CD4-positive, CD25-positive, alpha-beta regulatory T cell (primary cell): Measurements from ENCODE around the gene SSBP3. TPM values are rescaled to one million over a fixed set of nuclear protein-coding genes. Genes with fewer than 3 reads are reported as not detected.

Experiments
- ATAC-seq, 2 donors: fragments of 150-1000 bp; cut with Tn5 transposase; one replicate each; pipeline ENCODE4 v1.10.0; 2021; ENCODE audit warnings: low read depth in 2 of 2, moderate number of reproducible peaks in 2 of 2, moderate library complexity in 1 of 2
- DNase-seq, 3 donors: peaks; one replicate each; pipeline versions ENCODE4 v3.0.0 to v3.0.0-alpha.2; 2012 to 2022; ENCODE audit warnings: mixed read lengths in 1 of 3
- H3K27ac ChIP-seq: one replicate; pipeline ENCODE4 v1.7.0; 2013; ENCODE audit warnings: mild to moderate bottlenecking, low read length; ENCODE audit not compliant: insufficient read depth, poor library complexity, severe bottlenecking
- H3K27me3 ChIP-seq: one replicate; pipeline ENCODE4 v1.7.0; 2013; ENCODE audit warnings: low read length; ENCODE audit not compliant: control insufficient read depth, insufficient read depth
- H3K36me3 ChIP-seq: one replicate; pipeline ENCODE4 v1.7.0; 2013; ENCODE audit warnings: mild to moderate bottlenecking, low read length, moderate library complexity; ENCODE audit not compliant: control insufficient read depth, insufficient read depth
- H3K4me1 ChIP-seq: 2 replicates; pipeline ENCODE4 v1.7.0; 2013; ENCODE audit warnings: mild to moderate bottlenecking, low read length; ENCODE audit not compliant: insufficient read depth, control insufficient read depth, poor library complexity, severe bottlenecking
- H3K4me3 ChIP-seq: one replicate; pipeline ENCODE4 v1.7.0; 2013; ENCODE audit warnings: low read depth, mild to moderate bottlenecking, low read length, moderate library complexity
- H3K9me3 ChIP-seq, 2 experiments: 1 replicate in 1 of 2; 2 replicates in 1 of 2; pipeline ENCODE4 v1.7.0; 2013; ENCODE audit warnings: low read length in 2 of 2, mild to moderate bottlenecking in 1 of 2, moderate library complexity in 1 of 2; ENCODE audit not compliant: control insufficient read depth in 2 of 2
- H3K27ac Mint-ChIP-seq, 3 donors: one replicate each; pipeline ENCODE4 v1.8.0; 2020 to 2022; ENCODE audit warnings: mild to moderate bottlenecking in 3 of 3, mixed read lengths in 3 of 3, moderate library complexity in 2 of 3
- H3K27me3 Mint-ChIP-seq: one replicate; pipeline ENCODE4 v1.8.0; 2022; ENCODE audit warnings: mild to moderate bottlenecking, mixed read lengths
- H3K36me3 Mint-ChIP-seq: one replicate; pipeline ENCODE4 v1.8.0; 2020; ENCODE audit warnings: mixed read lengths
- H3K4me1 Mint-ChIP-seq, 4 donors: one replicate each; pipeline ENCODE4 v1.8.0; 2020 to 2022; ENCODE audit warnings: mixed read lengths in 4 of 4, mild to moderate bottlenecking in 1 of 4
- H3K4me3 Mint-ChIP-seq, 4 donors: one replicate each; pipeline ENCODE4 v1.8.0; 2020 to 2022; ENCODE audit warnings: mild to moderate bottlenecking in 4 of 4, mixed read lengths in 4 of 4, moderate library complexity in 3 of 4
- H3K9me3 Mint-ChIP-seq, 7 donors: one replicate each; pipeline ENCODE4 v1.8.0; 2020 to 2022; ENCODE audit warnings: mixed read lengths in 7 of 7, mild to moderate bottlenecking in 3 of 7, moderate library complexity in 2 of 7
- polyA plus RNA-seq, 4 donors: library from polyadenylated mRNA; unstranded; fragments of 300-500 nt; fragmentation: Illumina TruSeq; gene quantifications; one replicate each; pipeline ENCODE4 v1.2.3, GENCODE V29; 2021
- total RNA-seq: library from RNA; stranded (reverse); gene quantifications from one replicate; pipeline ENCODE4 v1.2.3, GENCODE V29; 2022

SSBP3 gene
- total and polyA plus RNA-seq, 5 donors from 2014 or later, result 5.4 to 30.6 (median 7.2) TPM

- no peaks in the 10 kb centered on the region for H3K36me3 ChIP-seq
- Mint-ChIP-seq H3K4me1 (peaks cover 4 to 84% (median 43%) of the 10 kb centered on the region in 4 donors), H3K4me3 (peak overlapping the region in 1 of 4 donors; percentile 43), H3K9me3 (no peaks in the 10 kb centered on the region), H3K27me3 (no peaks in the 10 kb centered on the region), H3K36me3 (no peaks in the 10 kb centered on the region), H3K27ac (peak overlapping the region; percentile 10 to 74 (median 46))
- H3K4me3 ChIP-seq, result no peak overlapping the region
- no peaks in the 10 kb centered on the region for H3K9me3 ChIP-seq
- no peak overlapping the region for H3K27ac ChIP-seq
- ATAC-seq, result no peak
- H3K4me1 ChIP-seq, result peaks cover 12% of the 10 kb centered on the region
- no peaks in the 10 kb centered on the region for H3K27me3 ChIP-seq
- DNase-seq, result no peak
Measured at GRCh38 chr1:54299037-54299436, 107.2 kb downstream of the SSBP3 start.

- no peak overlapping the region for H3K27ac ChIP-seq
- no peaks in the 10 kb centered on the region for H3K9me3 ChIP-seq
Measured at GRCh38 chr1:54298284-54299033, 107.7 kb downstream of the SSBP3 start.

GRCh38 chr1:54297596-54298283, 108.5 kb downstream of the SSBP3 start:
- peaks cover 4 to 82% (median 40%) of the 10 kb centered on the region in 4 donors for H3K4me1 Mint-ChIP-seq

More at GRCh38 chr1:54298284-54299033, 107.7 kb downstream of the SSBP3 start:
- DNase-seq (no peak), ATAC-seq (no peak)
- Mint-ChIP-seq H3K36me3 (no peaks in the 10 kb centered on the region), H3K9me3 (no peaks in the 10 kb centered on the region), H3K4me3 (peak overlapping the region in 1 of 4 donors; percentile 43), H3K27ac (peak overlapping the region in 2 of 3 donors; percentile 20 to 74), H3K27me3 (no peaks in the 10 kb centered on the region), H3K4me1 (peaks cover 4 to 82% (median 41%) of the 10 kb centered on the region in 4 donors)
- Histone ChIP-seq H3K27me3 (no peaks in the 10 kb centered on the region), H3K4me3 (no peak overlapping the region), H3K36me3 (no peaks in the 10 kb centered on the region), H3K4me1 (peaks cover 12% of the 10 kb centered on the region)

GRCh38 chr1:54296666-54297065, 109.5 kb downstream of the SSBP3 start:
- peaks cover 12% of the 10 kb centered on the region for H3K4me1 ChIP-seq
- H3K4me3 Mint-ChIP-seq, result no peak overlapping the region
- ATAC-seq, result no peak

More at GRCh38 chr1:54297596-54298283, 108.5 kb downstream of the SSBP3 start:
- Histone ChIP-seq H3K4me3 (no peak overlapping the region), H3K27me3 (no peaks in the 10 kb centered on the region), H3K27ac (no peak overlapping the region), H3K36me3 (no peaks in the 10 kb centered on the region), H3K4me1 (peaks cover 12% of the 10 kb centered on the region), H3K9me3 (no peaks in the 10 kb centered on the region)
- H3K27me3 Mint-ChIP-seq, result no peaks in the 10 kb centered on the region
- no peaks in the 10 kb centered on the region for H3K9me3 Mint-ChIP-seq
- DNase-seq (no peak), ATAC-seq (no peak)
- H3K4me3 Mint-ChIP-seq, result no peak overlapping the region
- H3K36me3 Mint-ChIP-seq, result no peaks in the 10 kb centered on the region
- peak overlapping the region in 2 of 3 donors; percentile 20 to 82 for H3K27ac Mint-ChIP-seq

GRCh38 chr1:54294887-54295286, 111.3 kb downstream of the SSBP3 start:
- Mint-ChIP-seq H3K9me3 (no peaks in the 10 kb centered on the region), H3K27me3 (no peaks in the 10 kb centered on the region), H3K36me3 (no peaks in the 10 kb centered on the region), H3K4me1 (peaks cover 4 to 85% (median 33%) of the 10 kb centered on the region in 4 donors), H3K27ac (peak overlapping the region in 1 of 3 donors; percentile 89), H3K4me3 (no peak overlapping the region)
- H3K9me3 ChIP-seq, result no peaks in the 10 kb centered on the region
- no peak overlapping the region for H3K27ac ChIP-seq
- peaks cover 10% of the 10 kb centered on the region for H3K4me1 ChIP-seq
- no peaks in the 10 kb centered on the region for H3K27me3 ChIP-seq
- no peaks in the 10 kb centered on the region for H3K36me3 ChIP-seq
- no peak overlapping the region for H3K4me3 ChIP-seq
- no peak for ATAC-seq
- DNase-seq, result no peak

More at GRCh38 chr1:54296666-54297065, 109.5 kb downstream of the SSBP3 start:
- Mint-ChIP-seq H3K9me3 (no peaks in the 10 kb centered on the region), H3K36me3 (no peaks in the 10 kb centered on the region), H3K4me1 (peaks cover 4 to 84% (median 37%) of the 10 kb centered on the region in 4 donors), H3K27ac (peak overlapping the region; percentile 10 to 82 (median 49)), H3K27me3 (no peaks in the 10 kb centered on the region)
- DNase-seq, result no peak
- H3K27ac ChIP-seq, result no peak overlapping the region
- no peak overlapping the region for H3K4me3 ChIP-seq
- H3K9me3 ChIP-seq, result no peaks in the 10 kb centered on the region
- no peaks in the 10 kb centered on the region for H3K27me3 ChIP-seq
- no peaks in the 10 kb centered on the region for H3K36me3 ChIP-seq

GRCh38 chr1:54292002-54292911, 113.9 kb downstream of the SSBP3 start:
- no peak for DNase-seq
- Histone ChIP-seq H3K4me3 (no peak overlapping the region), H3K9me3 (no peaks in the 10 kb centered on the region), H3K4me1 (peaks cover 21% of the 10 kb centered on the region), H3K36me3 (no peaks in the 10 kb centered on the region), H3K27ac (no peak overlapping the region), H3K27me3 (no peaks in the 10 kb centered on the region)
- H3K27ac Mint-ChIP-seq, result peak overlapping the region in 2 of 3 donors; percentile 76 to 81
- no peaks in the 10 kb centered on the region for H3K9me3 Mint-ChIP-seq
- peaks cover 6% of the 10 kb centered on the region for H3K36me3 Mint-ChIP-seq
- peaks cover 4 to 85% (median 32%) of the 10 kb centered on the region in 4 donors for H3K4me1 Mint-ChIP-seq
- H3K4me3 Mint-ChIP-seq, result no peak overlapping the region
- H3K27me3 Mint-ChIP-seq, result no peaks in the 10 kb centered on the region
- ATAC-seq, result no peak

- Mint-ChIP-seq H3K4me3 (peak overlapping the region in 1 of 4 donors; percentile 31), H3K36me3 (peaks cover 8% of the 10 kb centered on the region), H3K27ac (peak overlapping the region in 1 of 3 donors; percentile 76), H3K27me3 (no peaks in the 10 kb centered on the region), H3K4me1 (peaks cover 4 to 86% (median 32%) of the 10 kb centered on the region in 4 donors), H3K9me3 (no peaks in the 10 kb centered on the region)
- Histone ChIP-seq H3K27me3 (no peaks in the 10 kb centered on the region), H3K4me3 (no peak overlapping the region), H3K27ac (no peak overlapping the region), H3K9me3 (no peaks in the 10 kb centered on the region), H3K4me1 (peaks cover 30% of the 10 kb centered on the region), H3K36me3 (no peaks in the 10 kb centered on the region)
- ATAC-seq (no peak), DNase-seq (no peak)
Measured at GRCh38 chr1:54291276-54292001, 114.8 kb downstream of the SSBP3 start.
